Activated CD4-positive, alpha-beta T cell treated with anti-CD3 and anti-CD28 coated beads, Interleukin-2, amount 50 U/mL, for 16 hours (primary cell): ENCODE results near the gene PSMD3.
"Not testable (repeated sequence)": the region's sequence is repeated elsewhere in the genome, so short reads cannot be mapped to it uniquely, and the experiment has no call there.

Experiments used
- DNase-seq: peaks from one replicate; pipeline ENCODE4 v3.0.0-alpha.2; 2020

PSMD3 gene

DNA sequence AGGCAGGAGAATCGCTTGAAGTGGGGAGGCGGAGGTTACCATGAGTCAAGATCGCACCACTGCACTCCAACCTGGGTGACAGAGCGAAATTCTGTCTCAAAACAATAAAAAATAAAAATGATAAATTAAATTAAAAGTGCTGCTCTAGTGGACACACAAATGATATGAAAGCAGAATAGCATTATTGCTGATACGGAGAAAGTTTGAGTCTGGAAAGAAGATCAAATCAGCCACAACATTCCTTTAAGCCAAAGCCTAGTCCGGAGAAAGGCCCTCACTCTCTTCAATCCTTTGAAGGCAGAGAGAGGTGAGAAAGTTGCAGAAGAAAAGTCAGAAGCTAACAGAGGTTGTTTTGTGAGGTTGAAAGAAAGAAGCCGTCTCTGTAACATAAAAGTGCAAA, 19.6 kb downstream of the PSMD3 start:
- DNase-seq: no peak

DNA sequence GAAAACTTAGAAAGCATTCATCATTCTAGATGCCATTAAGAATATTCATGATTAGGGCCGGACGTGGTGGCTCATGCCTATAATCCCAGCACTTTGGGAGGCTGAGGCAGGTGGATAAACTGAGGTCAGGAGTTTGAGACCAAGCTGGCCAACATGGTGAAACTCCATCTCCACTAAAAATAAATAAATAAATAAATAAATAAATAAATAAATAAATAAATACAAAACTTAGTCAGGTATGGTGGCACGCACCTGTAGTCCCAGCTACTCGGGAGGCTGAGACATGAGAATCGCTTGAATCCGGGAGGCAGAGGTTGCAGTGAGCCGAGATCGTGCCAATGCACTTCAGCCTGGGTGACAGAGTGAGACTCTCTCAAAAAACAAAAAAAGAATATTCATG, 20.7 kb downstream of the PSMD3 start:
- not testable (repeated sequence) for DNase-seq

DNA sequence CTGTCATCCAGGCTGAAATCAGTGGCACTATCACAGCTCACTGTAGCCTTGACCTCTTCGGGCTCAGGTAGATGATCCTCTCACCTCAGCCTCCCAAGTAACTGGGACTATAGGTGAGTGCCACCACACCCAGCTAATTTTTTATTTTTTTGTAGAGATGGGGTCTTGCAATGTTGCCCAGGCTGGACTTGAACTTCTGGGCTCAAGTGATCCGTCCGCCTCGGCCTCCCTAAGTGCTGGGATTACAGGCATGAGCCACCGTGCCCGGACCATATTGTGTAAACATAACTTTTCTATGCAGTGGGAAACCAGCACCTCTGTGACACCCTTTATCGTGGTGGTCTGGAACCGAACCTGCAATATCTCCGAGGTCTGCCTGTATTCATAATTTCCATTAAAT, 23.5 kb downstream of the PSMD3 start:
- no peak for DNase-seq

DNA sequence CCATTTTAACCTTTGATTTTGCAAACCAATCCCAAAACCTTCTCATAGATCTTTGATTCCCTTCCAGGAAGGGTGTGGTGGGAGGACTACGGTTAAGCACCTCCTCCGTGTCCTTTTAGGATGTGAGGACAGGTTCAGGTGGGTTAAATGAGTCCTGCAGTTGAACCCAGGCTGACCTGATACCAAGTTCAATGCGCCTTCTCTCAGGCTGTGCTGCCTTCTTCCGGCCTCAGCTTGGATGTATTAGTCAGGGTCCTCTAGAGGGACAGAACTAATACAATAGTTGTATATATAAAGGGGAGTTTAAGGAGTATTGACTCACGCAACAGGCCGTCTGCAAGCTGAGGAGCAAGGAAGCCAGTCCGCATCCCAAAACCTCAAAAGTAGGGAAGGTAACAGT, 24.1 kb downstream of the PSMD3 start:
- DNase-seq: no peak

DNA sequence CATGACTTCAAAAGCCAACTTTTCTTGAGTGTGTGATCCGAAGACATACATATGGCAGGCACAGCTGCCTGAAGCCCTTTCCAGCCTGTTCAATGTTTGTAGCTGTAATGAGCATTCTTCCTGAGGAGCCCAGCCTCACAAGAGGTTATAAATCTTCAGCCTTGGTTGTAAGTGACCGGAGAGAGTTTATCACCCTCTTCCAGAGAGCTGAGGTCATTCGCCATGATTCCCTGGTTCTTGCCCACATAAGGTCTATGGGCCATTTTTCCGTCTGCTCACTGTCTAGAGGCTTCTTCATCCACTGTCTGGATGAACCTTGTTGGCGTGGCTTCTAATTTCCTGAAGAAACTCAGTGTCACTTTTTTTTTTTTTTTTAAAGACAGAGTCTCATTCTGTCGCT, 24.9 kb downstream of the PSMD3 start:
- DNase-seq: no peak

DNA sequence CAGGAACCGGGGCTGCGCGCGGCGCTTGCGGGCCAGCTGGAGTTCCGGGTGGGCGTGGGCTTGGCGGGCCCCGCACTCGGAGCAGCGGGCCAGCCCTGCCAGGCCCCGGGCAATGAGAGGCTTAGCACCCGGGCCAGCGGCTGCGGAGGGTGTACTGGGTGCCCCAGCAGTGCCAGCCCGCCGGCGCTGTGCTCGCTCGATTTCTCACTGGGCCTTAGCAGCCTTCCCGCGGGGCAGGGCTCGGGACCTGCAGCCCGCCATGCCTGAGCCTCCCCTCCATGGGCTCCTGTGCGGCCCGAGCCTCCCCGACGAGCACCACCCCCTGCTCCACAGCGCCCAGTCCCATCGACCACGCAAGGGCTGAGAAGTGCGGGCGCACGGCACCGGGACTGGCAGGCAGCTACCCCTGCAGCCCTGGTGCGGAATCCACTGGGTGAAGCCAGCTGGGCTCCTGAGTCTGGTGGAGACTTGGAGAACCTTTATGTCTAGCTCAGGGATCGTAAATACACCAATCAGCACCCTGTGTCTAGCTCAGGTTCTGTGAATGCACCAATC, 30.4 kb downstream of the PSMD3 start:
- DNase-seq: not testable (repeated sequence)

DNA sequence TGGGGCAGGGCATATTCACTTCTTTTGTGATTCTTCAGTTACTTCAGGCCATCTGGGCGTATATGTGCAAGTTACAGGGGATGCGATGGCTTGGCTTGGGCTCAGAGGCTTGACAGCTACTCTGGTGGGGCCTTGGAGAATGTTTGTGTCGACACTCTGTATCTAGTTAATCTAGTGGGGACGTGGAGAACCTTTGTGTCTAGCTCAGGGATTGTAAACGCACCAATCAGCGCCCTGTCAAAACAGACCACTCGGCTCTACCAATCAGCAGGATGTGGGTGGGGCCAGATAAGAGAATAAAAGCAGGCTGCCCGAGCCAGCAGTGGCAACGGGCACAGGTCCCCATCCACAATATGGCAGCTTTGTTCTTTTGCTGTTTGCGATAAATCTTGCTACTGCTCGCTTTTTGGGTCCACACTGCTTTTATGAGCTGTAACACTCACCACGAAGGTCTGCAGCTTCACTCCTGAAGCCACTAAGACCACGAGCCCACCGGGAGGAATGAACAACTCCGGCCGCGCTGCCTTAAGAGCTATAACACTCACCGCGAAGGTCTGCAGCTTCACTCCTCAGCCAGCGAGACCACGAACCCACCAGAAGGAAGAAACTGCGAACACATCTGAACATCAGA, 31.5 kb downstream of the PSMD3 start:
- not testable (repeated sequence) for DNase-seq

DNA sequence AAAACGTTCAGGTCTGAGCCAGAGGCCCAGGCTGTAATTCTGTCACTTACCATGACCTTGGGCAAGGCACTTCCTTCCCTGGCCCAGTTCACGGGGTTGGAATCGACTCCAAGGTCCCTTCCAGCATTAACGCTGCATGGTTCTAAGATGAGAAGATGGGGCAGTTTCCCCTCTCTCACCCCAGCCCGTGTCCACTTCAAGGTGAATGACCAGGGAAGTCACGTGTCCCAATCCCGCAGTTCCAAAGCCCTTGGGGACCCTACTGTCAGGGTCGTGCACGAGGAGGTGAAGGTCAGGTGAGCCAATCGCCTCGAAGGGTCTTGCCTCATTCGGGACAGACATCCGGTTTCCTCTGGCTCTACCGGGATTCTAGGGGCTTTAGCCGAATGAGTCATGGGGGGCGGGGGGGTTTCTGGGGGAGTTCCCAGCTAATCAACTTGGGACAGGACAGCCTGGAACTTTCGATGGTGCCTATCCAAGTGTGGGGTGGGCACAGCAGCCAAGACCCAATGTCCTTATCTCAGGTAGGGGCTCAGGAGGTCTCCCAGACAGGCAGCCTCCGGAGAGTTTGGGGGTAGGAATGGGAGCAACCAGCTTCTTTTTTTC, 33.9 kb downstream of the PSMD3 start:
- DNase-seq: no peak

DNA sequence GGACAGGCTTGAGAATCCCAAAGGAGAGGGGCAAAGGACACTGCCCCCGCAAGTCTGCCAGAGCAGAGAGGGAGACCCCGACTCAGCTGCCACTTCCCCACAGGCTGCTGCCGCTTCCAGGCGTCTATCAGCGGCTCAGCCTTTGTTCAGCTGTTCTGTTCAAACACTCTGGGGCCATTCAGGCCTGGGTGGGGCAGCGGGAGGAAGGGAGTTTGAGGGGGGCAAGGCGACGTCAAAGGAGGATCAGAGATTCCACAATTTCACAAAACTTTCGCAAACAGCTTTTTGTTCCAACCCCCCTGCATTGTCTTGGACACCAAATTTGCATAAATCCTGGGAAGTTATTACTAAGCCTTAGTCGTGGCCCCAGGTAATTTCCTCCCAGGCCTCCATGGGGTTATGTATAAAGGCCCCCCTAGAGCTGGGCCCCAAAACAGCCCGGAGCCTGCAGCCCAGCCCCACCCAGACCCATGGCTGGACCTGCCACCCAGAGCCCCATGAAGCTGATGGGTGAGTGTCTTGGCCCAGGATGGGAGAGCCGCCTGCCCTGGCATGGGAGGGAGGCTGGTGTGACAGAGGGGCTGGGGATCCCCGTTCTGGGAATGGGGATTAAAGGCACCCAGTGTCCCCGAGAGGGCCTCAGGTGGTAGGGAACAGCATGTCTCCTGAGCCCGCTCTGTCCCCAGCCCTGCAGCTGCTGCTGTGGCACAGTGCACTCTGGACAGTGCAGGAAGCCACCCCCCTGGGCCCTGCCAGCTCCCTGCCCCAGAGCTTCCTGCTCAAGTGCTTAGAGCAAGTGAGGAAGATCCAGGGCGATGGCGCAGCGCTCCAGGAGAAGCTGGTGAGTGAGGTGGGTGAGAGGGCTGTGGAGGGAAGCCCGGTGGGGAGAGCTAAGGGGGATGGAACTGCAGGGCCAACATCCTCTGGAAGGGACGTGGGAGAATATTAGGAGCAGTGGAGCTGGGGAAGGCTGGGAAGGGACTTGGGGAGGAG, 34.7 kb downstream of the PSMD3 start, which contains the start of gene CSF3:
Gene CSF3 (plus strand): TSS at position 436 of the 993 bp plus-strand sequence. CDS start 35 bp downstream, at position 471.
- DNase-seq: no peak

DNA sequence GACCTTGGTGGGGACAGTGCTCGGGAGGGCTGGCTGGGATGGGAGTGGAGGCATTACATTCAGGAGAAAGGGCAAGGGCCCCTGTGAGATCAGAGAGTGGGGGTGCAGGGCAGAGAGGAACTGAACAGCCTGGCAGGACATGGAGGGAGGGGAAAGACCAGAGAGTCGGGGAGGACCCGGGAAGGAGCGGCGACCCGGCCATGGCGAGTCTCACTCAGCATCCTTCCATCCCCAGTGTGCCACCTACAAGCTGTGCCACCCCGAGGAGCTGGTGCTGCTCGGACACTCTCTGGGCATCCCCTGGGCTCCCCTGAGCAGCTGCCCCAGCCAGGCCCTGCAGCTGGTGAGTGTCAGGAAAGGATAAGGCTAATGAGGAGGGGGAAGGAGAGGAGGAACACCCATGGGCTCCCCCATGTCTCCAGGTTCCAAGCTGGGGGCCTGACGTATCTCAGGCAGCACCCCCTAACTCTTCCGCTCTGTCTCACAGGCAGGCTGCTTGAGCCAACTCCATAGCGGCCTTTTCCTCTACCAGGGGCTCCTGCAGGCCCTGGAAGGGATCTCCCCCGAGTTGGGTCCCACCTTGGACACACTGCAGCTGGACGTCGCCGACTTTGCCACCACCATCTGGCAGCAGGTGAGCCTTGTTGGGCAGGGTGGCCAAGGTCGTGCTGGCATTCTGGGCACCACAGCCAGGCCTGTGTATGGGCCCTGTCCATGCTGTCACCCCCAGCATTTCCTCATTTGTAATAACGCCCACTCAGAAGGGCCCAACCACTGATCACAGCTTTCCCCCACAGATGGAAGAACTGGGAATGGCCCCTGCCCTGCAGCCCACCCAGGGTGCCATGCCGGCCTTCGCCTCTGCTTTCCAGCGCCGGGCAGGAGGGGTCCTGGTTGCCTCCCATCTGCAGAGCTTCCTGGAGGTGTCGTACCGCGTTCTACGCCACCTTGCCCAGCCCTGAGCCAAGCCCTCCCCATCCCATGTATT, 35.7 kb downstream of the PSMD3 start:
- DNase-seq: no peak

DNA sequence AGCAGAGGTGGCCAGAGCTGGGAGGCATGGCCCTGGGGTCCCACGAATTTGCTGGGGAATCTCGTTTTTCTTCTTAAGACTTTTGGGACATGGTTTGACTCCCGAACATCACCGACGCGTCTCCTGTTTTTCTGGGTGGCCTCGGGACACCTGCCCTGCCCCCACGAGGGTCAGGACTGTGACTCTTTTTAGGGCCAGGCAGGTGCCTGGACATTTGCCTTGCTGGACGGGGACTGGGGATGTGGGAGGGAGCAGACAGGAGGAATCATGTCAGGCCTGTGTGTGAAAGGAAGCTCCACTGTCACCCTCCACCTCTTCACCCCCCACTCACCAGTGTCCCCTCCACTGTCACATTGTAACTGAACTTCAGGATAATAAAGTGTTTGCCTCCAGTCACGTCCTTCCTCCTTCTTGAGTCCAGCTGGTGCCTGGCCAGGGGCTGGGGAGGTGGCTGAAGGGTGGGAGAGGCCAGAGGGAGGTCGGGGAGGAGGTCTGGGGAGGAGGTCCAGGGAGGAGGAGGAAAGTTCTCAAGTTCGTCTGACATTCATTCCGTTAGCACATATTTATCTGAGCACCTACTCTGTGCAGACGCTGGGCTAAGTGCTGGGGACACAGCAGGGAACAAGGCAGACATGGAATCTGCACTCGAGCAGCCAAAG, 36.9 kb downstream of the PSMD3 start:
- DNase-seq: no peak

DNA sequence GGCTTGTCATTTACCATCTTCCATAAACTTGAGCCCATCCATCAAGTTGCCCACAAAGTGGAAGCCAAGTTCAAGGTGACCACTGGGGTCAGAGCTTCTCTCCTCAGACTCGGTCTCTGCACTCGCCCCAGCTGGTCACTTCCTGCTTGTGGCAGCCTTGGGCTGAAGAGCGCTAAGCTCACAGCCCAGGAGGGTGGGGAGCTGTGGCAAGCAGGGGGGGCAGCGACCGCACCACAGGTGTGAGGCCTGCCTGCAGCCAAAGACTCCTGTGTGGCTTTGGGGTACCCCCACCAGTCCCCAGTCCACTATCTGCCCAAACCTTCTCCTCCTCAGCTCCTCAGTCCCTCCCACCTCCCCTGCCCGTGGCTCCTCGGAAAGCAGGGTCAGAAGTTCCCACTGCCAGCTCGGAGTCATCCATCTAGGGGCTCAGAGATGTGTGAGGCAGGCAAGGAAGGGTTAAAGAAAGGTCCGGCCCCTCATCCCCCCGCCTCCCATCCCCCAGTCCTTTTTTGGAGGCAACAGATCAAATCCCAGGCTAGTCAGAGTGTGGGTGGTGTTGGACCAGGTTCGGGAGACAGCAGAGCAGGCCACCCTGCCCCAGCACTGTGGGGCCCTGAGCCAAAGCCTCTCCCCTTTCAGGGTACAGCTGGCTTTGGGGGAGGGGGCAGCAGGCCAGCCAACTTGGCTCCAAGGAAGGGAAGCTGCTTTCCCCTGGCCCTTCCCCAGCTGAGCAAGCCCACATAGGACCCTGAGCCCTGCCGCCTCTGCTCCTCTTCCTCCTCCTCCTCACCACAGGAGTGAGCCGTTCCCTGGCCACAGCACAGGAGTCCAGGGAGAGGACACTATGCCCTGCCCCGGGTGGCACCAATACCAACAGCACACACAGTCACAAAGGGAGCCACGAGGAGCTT, 37.9 kb downstream of the PSMD3 start:
- no peak for DNase-seq

DNA sequence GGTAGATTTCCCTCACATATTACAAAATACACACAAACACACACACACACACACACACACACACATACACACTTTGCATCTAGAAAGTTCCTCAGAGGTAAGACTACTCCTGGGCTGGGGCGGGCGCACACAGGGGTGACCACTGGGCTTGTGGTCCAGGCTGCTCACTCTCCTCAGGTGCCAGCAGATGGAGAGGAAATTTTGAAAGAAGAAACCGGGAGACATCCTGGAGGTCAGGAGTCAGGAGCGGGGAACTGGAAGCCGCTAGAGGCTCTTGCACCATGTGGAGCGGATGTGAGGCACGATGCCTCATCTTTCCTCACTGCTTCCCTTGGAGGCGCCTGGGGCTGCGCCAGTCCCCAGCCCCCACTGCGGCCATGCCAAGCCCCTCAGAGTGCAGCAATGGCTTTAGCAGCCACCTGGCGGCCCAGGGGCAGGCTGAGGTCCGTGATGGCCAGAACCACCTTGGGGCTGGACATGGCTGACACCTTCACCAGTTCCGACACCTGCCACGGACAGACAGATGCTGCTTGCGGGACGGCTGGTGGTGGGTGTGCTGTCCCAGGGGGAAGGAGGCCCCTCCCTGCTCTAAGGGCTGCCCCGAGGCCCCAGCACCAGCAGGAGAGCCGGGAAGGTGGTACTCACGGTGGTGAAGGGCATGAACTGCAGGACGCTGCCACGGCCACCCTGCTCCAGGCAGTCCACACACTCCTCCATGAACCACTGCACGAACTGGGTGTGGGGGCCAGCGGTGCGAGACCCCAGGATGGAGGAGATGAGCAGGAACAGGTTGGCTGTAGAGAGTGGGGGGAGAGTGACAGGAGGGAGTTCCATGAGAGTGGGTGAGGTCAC, 38.8 kb downstream of the PSMD3 start:
- DNase-seq: no peak

DNA sequence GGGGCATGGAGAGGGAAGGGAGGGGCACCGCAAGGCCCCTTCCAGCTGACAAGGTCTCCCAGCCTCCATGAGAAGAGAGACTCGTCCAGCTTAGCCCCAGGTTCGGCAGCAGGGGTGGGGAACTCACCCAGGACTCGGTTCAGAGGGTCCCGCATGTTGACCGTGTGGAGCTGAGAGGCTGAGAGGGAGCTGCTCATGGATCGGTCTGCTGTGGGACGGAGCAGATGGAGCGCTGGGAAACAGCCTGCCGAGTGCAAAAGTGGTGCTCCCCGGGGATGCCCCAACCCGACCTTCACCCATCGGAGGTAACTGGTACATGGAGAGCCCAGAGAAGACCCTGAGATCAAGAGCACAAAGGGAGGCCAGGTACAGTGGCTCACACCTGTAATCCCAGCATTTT, 39.5 kb downstream of the PSMD3 start:
- DNase-seq: no peak

DNA sequence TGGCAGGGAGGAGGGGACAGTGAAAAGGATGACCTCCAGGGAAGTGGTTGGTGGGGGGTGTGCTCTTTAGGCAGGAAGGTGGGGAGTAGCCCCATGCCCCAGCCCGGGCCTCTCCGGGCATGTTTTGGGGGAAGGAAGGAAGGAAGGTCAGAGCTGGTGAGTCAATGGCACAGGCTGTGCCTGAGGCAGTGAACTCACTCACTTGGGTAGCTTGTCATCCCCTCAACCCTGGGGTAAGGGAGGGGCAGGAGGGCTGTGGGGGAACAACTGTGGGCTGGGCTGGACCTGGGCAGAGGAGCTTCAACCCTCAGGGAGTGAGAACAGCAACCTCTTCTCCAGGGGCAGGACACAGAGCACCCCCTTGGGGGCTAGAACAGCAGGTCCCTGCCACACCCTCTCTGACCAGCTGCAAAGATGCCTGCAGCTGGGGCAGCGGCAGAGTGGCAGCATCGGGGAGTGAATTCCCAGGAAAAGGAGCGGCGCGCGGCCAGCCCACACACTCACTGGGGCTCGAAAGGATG, 40.9 kb downstream of the PSMD3 start:
- no peak for DNase-seq

DNA sequence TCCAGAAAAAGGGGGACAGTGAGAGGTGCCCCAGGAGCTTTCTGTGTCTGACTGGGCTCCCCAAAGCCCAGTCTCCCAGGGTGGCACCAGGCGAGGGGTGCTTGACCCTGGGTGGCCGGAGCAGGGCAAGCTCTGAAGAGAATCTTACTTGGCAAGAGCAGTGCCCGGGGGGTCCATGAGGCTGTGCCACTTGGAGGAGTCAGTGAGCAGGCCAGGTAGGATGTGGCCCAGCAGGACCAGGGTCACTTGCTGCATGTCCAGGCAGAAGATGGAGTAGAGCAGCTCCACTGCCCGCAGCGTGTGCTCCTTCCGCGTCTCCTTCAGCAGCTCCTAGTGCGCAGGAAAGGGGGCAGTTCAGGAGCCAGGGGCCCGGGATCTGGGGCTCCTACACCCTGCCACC, 41.9 kb downstream of the PSMD3 start:
- no peak for DNase-seq

DNA sequence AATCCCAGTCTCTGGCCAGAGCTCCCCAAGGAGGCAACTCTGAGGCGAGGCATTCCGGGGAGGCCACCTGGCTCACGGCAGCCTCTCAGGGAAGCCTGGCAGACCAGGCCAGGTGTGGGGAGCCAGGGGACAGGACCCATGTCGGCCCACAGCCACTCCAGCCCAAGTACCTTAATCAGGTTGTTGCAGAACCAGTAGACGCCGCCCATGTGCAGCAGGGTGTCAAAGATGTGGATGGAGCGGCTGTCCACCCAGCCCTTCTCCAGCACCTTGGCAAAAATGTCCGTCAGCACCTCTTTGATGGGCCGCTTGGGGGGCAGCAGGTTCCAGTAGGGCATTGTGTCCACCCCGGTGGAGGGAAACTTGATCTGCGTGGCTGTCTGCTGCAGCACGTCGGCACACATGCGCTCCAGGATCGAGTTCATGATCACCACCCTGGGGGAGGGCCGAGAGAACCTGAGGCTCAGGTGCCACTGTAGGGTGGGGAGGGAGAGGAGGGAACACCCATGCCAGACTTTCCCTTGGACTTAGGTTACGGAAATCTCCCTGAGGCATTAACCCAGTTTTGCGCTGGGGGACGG, 42.4 kb downstream of the PSMD3 start:
- no peak for DNase-seq

DNA sequence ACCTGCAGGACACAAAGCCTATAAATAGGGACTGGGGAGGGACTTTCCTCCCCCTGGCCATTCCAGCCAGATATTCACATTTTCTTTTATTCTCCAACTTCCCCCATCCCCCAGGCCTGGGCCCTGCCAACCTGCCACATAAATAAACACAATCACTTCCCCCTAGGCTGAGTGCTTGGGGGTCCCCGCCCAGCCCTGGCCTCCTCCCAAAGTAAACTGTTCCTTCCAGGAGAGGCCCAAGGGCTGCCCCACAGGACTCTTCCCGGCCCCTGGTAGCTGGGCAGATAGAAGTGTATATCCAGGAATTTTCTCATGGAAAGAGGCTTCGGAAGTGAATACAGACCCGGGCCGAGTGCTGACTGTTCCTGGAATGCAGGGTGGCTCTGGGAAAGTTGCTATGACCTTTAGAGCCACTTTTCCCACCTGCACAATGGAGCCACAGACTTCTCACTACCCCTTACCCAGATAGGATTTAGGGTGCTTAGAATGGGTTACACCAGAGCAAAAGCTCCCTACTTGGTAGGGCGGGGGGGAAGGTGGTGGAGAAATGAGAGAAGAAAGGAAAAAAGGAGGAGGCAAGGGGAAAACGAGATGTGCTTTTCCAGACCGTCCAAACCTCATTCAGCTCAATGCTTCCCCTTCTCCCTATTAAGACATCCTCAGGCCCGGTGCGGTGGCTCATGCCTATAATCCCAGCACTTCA, 43.1 kb downstream of the PSMD3 start:
- DNase-seq: no peak
